Glutamatergic neuron (in vitro differentiated cells): ENCODE results near the gene RELT. TPM values are rescaled to one million over a fixed set of nuclear protein-coding genes. Genes with fewer than 3 reads are reported as not detected.

Source experiments
- DNase-seq: peaks from one replicate; pipeline ENCODE4 v3.0.0; 2022
- H3K27ac Mint-ChIP-seq: one replicate; pipeline ENCODE4 v1.8.0; 2020; ENCODE audit warnings: mild to moderate bottlenecking, mixed read lengths, inconsistent platforms; ENCODE audit not compliant: unreplicated experiment
- H3K27me3 Mint-ChIP-seq: one replicate; pipeline ENCODE4 v1.8.0; 2020; ENCODE audit warnings: mild to moderate bottlenecking, moderate library complexity, mixed read lengths, inconsistent platforms; ENCODE audit not compliant: unreplicated experiment
- H3K36me3 Mint-ChIP-seq: one replicate; pipeline ENCODE4 v1.8.0; 2020; ENCODE audit warnings: mild to moderate bottlenecking, mixed read lengths, inconsistent platforms; ENCODE audit not compliant: unreplicated experiment
- H3K4me1 Mint-ChIP-seq: one replicate; pipeline ENCODE4 v1.8.0; 2020; ENCODE audit warnings: mild to moderate bottlenecking, low read depth, mixed read lengths, inconsistent platforms; ENCODE audit not compliant: unreplicated experiment
- H3K4me3 Mint-ChIP-seq: one replicate; pipeline ENCODE4 v1.8.0; 2020; ENCODE audit warnings: mild to moderate bottlenecking, mixed read lengths, inconsistent platforms; ENCODE audit not compliant: unreplicated experiment
- H3K9me3 Mint-ChIP-seq: one replicate; pipeline ENCODE4 v1.8.0; 2020; ENCODE audit warnings: mild to moderate bottlenecking, moderate library complexity, mixed read lengths, inconsistent platforms; ENCODE audit not compliant: unreplicated experiment
- total RNA-seq: library from RNA; stranded (reverse); fragmentation: NEBNext Ultra II Directional; extraction: Animal tissue kit (Norgen Biotek cat#: 25700); gene quantifications from one replicate; pipeline ENCODE4 v1.2.1, GENCODE V29; 2021; ENCODE audit not compliant: unreplicated experiment
- TF ChIP-seq, protein P1 (sequence below): fragments of 200-600 bp; sonication (generic); IDR thresholded peaks from one replicate; pipeline ENCODE4 v1.5.0; 2021; ENCODE audit not compliant: partially characterized antibody, unreplicated experiment

Gene RELT
- total RNA-seq, 1 donor from 2014 or later, result 9.2 TPM

DNA sequence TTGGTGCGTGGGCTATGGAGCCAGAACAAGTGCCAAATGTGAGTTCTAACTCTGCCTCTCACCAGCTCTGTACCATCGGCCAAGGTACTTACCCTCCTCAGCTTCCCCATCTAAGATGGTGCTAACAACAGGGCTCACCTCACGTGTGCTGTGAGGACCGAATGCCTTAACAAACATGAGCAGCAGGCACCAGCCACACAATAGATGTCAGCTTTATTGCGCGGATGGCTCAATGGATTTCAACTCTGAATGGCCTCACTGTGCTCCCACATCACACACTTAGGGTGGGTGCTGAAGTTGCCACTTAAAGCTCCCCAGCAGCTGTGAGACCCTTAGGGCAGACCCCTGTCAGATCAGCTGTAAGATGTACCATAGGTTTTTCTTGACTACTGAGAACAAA, 24.1 kb downstream of the RELT start:
- DNase-seq, result no peak
- TF ChIP-seq, protein P1, sequence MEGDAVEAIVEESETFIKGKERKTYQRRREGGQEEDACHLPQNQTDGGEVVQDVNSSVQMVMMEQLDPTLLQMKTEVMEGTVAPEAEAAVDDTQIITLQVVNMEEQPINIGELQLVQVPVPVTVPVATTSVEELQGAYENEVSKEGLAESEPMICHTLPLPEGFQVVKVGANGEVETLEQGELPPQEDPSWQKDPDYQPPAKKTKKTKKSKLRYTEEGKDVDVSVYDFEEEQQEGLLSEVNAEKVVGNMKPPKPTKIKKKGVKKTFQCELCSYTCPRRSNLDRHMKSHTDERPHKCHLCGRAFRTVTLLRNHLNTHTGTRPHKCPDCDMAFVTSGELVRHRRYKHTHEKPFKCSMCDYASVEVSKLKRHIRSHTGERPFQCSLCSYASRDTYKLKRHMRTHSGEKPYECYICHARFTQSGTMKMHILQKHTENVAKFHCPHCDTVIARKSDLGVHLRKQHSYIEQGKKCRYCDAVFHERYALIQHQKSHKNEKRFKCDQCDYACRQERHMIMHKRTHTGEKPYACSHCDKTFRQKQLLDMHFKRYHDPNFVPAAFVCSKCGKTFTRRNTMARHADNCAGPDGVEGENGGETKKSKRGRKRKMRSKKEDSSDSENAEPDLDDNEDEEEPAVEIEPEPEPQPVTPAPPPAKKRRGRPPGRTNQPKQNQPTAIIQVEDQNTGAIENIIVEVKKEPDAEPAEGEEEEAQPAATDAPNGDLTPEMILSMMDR, result no peak
- Mint-ChIP-seq H3K4me3 (no peak overlapping the region), H3K27me3 (peaks cover 9% of the 10 kb centered on the region), H3K27ac (no peak overlapping the region), H3K36me3 (no peaks in the 10 kb centered on the region), H3K9me3 (peaks cover 2% of the 10 kb centered on the region), H3K4me1 (peaks cover 12% of the 10 kb centered on the region)

DNA sequence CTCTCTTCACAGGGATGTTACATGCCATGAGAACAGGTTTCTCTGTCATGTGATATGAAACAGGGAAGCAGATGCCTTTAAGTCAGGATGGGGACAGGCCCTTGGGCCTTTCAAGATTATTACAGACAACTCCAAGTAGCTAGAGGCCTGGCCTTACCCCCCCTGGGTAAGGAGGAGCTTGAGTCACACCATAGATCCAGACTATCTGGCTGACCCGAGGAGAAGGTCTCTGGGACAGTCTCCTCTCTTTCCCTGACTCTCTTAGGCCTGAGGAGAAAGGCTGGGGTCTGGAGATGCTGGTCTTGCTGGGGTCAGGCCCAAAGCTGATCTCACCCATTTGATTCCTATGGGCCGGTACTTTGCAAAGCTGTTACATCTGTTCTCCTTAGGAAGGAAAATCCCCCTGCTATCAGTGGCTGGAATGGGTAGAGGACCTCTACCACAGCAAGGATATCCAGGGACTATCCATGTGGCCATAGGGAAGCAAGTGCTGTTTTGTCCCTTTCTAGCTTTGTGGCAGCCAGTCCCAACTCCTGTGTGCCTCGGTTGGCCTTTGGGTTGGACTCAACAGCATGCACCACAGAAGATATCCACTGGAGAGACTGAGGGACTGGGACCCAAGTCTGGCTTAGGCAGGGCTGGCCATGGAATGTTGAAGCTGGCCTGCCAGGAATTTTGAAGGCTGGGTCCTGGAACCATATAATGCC, 25.2 kb downstream of the RELT start:
- peaks cover 6% of the 10 kb centered on the region for H3K27me3 Mint-ChIP-seq
- no peak overlapping the region for H3K4me3 Mint-ChIP-seq
- H3K9me3 Mint-ChIP-seq, result peaks cover 2% of the 10 kb centered on the region
- no peak for DNase-seq
- no peak overlapping the region for H3K27ac Mint-ChIP-seq
- TF ChIP-seq, protein P1, result no peak
- H3K4me1 Mint-ChIP-seq, result peaks cover 4% of the 10 kb centered on the region
- H3K36me3 Mint-ChIP-seq, result no peaks in the 10 kb centered on the region

DNA sequence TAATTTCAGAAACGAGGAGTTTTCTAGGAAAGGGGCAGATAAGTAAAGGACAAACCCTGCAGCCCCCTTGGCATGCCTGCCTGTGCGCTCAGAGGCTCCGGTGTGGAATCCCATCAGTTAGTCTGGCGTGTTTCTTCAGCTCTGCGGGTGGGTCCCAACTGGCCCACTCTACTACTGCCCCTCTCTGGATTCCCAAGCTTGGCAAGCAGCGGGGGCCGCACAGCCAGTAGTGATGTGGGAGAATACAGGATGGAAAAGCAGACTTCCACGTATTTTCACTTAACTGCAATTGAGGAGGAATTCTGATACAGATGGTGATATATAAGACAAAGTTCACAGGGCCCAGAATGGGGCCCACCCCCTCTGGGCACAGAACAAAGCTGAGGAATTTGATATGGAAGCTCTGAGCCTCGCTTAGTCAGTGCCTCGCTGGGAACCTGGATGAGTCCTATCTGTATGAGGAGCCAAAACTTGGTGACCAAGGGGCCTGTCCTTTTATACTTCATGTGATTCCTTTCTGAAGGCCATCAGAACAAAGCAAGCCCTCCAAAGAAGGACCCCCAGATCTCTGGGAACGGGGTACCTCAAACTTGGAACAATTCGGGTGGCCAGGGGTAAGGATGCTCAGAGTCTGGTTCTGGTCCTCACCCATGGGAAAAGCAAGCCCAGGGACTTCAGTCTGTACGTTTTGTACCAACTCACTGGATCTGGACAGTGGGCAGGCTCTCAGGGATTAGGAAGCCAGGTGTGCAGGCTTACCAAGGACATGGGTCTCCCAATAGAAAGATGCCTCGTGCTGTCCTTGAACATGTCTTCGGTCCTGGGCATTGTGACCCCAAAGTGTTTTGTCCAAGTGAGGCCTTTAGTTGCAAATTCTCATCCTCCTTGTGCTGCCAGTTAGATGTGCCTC, 26.0 kb downstream of the RELT start:
- H3K27me3 Mint-ChIP-seq, result peaks cover 3% of the 10 kb centered on the region
- TF ChIP-seq, protein P1, result no peak
- no peak for DNase-seq
- no peak overlapping the region for H3K27ac Mint-ChIP-seq
- no peaks in the 10 kb centered on the region for H3K36me3 Mint-ChIP-seq
- H3K4me3 Mint-ChIP-seq, result no peak overlapping the region
- no peaks in the 10 kb centered on the region for H3K4me1 Mint-ChIP-seq
- peaks cover 2% of the 10 kb centered on the region for H3K9me3 Mint-ChIP-seq

DNA sequence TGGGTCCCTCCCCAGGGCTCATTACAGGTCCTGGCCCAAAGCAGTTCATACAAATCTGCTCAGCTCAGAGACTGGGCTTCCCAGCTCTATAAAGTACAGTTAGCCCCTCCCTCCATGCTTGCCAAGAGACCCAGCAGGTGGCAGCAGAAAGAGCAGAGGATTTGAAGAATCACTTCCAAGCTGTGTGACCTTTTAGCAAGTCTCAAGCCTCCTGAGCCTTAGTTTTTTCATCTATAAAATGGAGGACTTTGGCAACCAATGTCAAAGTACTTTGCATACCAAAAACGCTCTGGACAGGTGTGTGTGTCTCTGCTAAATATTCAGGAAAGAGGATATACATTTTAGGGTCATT, 26.6 kb downstream of the RELT start:
- peaks cover 3% of the 10 kb centered on the region for H3K27me3 Mint-ChIP-seq
- DNase-seq, result no peak
- no peaks in the 10 kb centered on the region for H3K36me3 Mint-ChIP-seq
- H3K4me1 Mint-ChIP-seq, result no peaks in the 10 kb centered on the region
- no peak overlapping the region for H3K27ac Mint-ChIP-seq
- no peak overlapping the region for H3K4me3 Mint-ChIP-seq
- TF ChIP-seq, protein P1, result no peak
- peaks cover 2% of the 10 kb centered on the region for H3K9me3 Mint-ChIP-seq

- no peaks in the 10 kb centered on the region for H3K36me3 Mint-ChIP-seq
- H3K4me1 Mint-ChIP-seq, result no peaks in the 10 kb centered on the region
- H3K4me3 Mint-ChIP-seq, result no peak overlapping the region
- no peak overlapping the region for H3K27ac Mint-ChIP-seq
- H3K9me3 Mint-ChIP-seq, result peaks cover 2% of the 10 kb centered on the region
- TF ChIP-seq, protein P1, result no peak
- H3K27me3 Mint-ChIP-seq, result peaks cover 3% of the 10 kb centered on the region
- no peak for DNase-seq
These were observed 27.3 kb downstream of the RELT start for GRCh38 chr11:73403541-73403940.
